T-helper 2 cell treated with Interferon-gamma antibody and Interleukin-4, amounts not matched to agents 100 ng/mL and 5 ng/mL, for 36 hours (primary cell): Measurements from ENCODE around the gene WDFY2. TPM values are rescaled to one million over a fixed set of nuclear protein-coding genes. Genes with fewer than 3 reads are reported as not detected.
"Not testable (repeated sequence)": the region's sequence is repeated elsewhere in the genome, so short reads cannot be mapped to it uniquely, and the experiment has no call there.

Source experiments
- intact Hi-C: fragments of 100-400 bp; cut with micrococcal nuclease; formaldehyde crosslinking; loops from one replicate; pipeline ENCODE4 v1.15.1; 2023
- total RNA-seq: library from RNA; stranded (reverse); gene quantifications from 2 replicates; pipeline ENCODE4 v1.2.3, GENCODE V29; 2022

WDFY2 gene
- total RNA-seq, 1 donor from 2014 or later = 11.3 TPM

DNA sequence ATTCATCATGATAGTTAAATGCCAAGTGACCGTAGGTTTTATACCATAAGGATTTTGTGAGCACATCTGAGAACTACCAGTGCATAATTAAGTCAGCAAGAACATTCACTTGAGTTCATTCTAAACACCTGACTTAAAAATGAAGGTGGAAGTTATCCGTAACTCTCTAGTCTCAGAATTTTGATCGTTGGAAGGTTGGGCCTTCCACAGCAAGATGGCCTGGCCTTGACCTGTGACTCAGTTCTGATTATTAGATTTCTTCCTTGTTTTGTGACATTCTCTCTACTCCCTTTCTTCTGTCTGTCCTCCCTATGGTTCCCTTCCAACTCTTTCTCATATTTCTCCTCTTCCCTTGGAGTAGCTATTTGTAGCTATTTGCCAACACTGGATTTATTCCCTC lies 20.0 kb upstream of the WDFY2 start:
- intact Hi-C loops = no loop called here

DNA sequence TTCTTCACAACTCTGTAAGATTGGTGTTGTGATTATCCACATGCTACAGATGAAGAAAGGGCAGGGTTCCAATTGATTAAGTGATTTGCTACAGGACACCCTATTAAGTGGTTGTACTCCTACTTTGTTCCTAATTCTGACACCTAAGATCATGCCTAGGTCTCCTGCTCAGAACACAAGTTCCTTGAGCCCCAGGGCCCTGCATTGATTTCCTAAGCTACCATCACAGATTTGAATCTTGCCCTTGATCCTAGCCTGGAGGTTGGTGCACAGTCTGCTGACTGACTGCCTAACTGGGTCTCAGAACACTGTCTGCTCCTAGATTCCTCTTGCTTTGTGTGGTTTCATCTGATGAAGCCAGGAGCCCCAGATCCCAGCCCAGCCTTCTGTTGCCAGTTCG lies 19.6 kb upstream of the WDFY2 start:
- intact Hi-C loops = no loop called here

DNA sequence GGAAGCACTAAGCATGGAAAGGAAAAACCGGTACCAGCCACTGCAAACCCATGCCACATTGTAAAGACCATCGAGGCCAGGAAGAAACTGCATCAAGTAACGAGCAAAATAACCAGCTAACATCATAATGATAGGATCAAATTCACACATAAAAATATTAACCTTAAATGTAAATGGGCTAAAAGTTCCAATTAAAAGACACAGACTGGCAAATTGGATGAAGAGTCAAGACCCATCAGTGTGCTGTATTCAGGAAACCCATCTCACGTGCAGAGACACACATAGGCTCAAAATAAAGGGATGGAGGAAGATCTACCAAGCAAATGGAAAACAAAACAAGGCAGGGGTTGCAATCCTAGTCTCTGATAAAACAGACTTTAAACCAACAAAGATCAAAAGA lies 15.3 kb upstream of the WDFY2 start:
- intact Hi-C loops = not testable (repeated sequence)

DNA sequence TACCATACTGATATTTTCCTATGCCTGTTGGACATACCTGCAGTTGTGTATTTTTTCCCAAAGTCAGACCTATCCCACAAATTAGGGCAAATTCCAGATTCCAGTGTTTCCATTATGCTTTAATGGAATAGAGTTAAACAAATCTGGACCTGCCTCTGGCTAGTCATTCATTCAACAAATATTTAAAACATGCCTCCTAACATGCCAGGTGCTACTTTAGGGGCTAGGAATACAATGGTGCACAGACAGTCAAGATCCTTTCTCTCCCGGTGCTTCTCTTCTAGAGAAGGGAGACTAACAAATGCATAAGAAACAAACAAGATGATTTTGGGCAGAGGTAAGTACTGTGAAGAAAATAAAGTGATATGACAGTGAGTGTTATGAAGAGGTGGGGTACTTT lies 7.5 kb upstream of the WDFY2 start:
- intact Hi-C loops = no loop called here

DNA sequence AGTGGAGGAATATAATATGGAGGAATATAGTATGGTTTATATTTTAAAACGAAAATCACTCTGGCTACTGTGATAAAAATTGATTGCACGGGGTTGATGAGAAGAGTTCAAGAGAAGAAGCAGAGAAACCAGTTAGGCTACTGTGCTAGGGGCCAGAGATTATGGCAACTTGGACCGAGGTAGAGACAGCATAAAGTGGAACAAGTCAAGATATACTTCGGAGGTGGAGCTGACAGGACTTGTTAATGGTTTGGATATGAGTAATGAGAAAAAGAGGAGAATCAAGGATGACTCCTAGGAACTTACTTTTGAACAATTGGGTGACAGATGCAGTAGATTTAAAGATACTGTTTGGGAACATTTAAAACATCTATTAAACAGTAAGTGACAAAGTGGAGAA lies 6.6 kb upstream of the WDFY2 start:
- intact Hi-C loops = no loop called here

DNA sequence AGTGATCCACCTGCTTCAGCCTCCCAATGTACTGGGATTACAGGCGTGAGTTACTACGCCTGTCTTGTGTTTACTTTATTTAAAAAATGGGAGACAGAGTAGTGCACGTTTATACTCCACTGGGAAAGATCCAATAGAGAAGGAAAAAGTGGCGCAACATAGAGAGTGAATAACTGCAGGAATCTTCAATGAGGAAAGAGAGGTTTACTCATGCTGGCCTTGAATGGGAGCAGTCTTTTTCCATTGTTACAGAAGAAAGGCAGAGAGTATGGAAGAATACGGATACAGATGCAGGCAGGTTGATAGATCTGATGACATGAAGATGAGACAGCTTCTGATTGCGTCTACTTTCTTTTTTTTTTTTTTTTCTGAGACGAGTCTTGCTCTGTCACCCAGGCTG lies 4.6 kb upstream of the WDFY2 start:
- intact Hi-C loops = loop anchor here (5.0 to 10.0 kb wide), 5 partner anchors 47 to 1582 kb away; partner anchors contain the start of genes CKAP2 and TRIM13

DNA sequence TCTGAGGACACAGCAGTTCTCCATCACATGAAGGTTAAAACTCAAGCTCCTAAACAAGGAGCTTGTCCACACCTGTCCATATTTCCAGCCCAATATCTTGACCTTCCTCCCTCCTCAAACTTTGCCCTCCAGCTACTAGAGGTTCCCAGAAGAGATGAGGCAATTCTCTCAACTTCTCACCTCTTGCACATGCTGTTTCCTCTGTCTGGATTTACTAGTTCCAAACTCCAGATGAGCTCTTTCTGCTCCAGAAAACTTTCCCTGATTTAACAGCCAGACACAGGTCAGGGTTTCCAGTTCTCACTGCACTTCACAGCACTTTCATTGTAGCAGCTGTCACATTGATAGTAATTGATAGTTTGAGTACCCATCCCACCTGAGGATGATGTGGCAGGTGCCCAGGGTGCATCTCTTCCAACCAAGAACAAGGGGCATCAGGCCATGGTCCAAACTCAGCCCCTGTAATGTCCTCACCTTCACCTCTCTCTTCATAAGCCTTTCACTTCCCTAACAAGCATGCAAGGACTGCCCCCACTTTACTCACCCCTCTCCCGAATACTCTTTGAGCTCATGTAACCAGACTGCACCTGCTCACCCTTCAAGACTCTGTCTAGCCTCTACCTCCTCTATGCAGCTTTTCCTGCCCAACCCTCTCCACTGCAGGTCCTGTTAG lies 3.0 kb upstream of the WDFY2 start:
- intact Hi-C loops = loop anchor here (5.0 to 10.0 kb wide), 5 partner anchors 49 to 1584 kb away; partner anchors contain the start of genes CKAP2 and TRIM13

DNA sequence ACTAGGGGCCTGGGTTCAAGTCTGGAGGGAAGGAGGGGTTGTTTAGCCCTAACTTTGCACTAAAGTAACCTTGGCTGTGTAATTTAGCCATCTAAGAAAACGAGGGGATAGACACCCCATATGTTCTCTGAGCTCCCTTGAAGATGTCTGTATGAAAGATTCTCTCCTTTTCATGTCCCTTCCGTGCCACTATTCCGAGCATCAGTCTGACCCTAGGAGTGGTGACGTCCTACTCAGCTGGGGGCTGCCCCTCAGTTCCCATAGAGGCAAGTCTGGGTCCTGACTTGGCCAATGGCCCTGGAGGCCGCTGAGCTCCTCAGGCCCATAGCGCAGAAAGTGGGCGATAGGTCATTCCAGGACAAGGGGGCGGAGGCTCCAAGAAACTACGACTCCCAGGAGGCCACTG lies 790 bp upstream of the WDFY2 start:
- intact Hi-C loops = loop anchor here (5.0 to 10.0 kb wide), 5 partner anchors 51 to 1586 kb away; partner anchors contain the start of genes CKAP2 and TRIM13

DNA sequence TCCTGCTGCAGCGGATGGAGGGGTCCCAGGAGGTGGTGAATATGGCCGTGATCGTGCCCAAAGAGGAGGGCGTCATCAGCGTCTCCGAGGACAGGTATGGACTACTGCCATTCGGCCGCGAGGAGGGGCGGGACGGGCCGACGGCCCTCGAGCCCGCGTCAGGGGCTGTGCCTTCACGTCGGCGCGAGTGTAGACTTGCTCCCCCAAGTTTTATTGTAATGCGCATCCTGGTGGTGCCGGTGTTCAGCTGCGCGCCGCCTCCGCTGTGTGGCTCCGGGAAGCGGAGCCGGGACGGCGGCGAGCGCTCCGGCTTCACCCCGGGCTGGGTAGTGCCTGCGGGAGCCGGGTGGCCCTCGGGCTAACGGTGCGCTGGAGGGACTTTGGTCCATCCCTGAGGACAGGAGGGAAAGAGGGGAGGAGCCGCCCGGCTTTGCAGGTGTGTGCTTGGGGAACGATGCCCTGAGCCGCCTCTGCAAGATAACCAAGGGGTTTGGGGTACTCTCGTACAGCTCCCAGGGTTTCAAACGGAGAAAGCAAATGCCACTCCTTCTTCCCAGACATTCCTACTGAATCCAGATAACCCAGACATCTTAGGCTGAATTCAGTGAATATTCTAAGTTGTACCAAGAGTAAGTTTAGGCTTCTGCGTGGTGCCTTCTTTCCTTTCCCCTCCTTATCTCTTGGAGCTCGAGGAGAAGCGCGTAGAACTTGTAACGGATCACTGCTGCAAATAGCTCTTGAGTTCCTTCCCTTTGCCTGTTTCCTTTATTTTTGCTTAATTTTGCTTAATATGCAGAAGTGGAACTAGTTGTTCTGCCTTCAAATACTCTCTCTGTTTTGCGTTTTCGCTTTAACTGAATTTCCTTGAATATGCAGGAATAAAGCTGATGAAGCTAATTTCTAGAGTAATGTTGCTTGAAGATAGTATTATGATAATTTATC lies 740 bp downstream of the WDFY2 start:
- intact Hi-C loops = loop anchor here (1.0 to 10.0 kb wide), 12 partner anchors 29 to 1792 kb away; partner anchors contain the start of genes CKAP2, INTS6, KPNA3 and SUGT1

DNA sequence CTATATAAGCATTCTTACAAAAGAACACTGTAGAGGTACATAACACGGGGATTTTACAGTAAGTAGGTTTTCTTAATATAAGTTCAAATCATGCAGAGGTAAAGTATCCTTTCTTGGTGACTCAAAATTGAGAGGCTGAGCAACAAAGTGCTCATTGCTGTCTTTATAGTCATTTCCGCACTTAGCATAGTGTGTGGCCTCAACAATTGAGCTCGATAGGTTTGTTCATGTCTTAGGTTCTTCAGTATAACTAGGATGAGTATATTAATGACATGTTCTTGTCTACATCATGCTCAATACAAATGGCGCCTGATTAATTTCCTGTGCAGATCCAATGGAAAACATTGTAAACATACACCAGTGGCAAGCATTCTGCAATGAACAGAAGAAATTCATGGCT lies 1.4 kb downstream of the WDFY2 start:
- intact Hi-C loops = loop anchor here (2.0 to 10.0 kb wide), 5 partner anchors 59 to 1793 kb away; partner anchors contain the start of genes KPNA3 and SUGT1

DNA sequence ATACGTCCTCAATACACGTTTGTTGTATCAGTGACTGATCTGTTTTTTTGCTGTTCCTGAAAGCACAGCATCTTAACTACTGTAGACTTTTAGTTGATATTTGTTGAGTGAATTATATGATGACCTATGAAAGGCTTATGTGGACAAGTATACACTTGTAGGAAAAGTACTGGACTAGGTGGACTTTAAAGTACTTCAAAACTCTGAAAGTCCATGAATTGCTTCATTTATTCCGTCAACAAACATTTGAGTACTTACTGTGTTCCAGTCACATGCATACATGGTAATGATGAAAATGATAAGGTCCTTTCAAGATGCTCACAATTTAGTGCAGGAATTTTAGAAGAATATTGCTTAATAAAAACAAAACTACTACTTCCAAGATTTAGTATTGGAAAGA lies 3.1 kb downstream of the WDFY2 start:
- intact Hi-C loops = loop anchor here (10.0 kb wide), 2 partner anchors 607 to 1463 kb away; no protein-coding TSS in a partner anchor

DNA sequence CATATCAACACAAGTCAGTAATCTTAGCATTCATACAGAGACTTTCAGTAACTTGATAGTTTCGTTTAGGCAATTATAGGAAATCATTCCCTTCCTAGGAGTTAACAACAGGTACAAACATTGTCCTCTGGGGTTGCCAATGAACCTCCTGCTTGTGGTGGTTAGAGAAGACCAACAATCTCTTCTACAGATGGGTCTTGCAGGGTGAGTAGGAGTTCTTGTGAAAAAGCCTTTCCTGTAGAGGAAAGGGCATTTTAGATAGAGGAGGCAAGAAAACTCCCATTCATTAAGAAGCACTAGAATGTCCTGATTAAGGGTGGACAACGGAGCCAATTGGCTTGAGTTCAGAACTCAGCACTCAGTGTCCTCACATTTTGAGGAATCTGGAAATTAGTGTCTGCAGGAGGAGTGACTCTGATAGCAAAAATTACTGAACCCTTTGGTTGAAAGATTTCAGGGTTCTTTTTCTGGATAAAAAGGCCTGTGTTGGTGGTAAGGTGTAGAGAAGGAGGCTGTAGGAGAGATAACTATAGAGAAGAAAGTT lies 4.2 kb downstream of the WDFY2 start:
- intact Hi-C loops = loop anchor here (10.0 kb wide), 2 partner anchors 606 to 1464 kb away; no protein-coding TSS in a partner anchor

DNA sequence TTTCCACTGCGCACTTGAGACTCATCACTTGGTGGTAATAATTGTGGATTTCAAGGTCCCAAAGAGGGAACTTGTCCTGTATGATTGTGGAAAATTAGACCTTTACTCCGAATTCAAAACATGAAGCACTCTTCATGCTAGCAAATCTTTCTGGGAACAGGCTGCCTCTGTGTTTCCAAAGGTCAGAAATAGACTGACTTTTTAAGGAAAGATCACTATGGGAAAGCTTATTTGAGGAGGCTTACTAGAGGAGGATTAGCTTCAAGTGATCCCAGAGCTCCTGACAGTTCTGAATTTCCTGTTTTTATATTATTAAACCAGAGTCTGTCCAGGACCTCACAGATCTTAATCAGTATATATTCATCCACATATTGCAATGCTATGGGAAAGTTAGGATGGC lies 5.5 kb downstream of the WDFY2 start:
- intact Hi-C loops = loop anchor here (10.0 kb wide), 2 partner anchors 605 to 1465 kb away; no protein-coding TSS in a partner anchor

DNA sequence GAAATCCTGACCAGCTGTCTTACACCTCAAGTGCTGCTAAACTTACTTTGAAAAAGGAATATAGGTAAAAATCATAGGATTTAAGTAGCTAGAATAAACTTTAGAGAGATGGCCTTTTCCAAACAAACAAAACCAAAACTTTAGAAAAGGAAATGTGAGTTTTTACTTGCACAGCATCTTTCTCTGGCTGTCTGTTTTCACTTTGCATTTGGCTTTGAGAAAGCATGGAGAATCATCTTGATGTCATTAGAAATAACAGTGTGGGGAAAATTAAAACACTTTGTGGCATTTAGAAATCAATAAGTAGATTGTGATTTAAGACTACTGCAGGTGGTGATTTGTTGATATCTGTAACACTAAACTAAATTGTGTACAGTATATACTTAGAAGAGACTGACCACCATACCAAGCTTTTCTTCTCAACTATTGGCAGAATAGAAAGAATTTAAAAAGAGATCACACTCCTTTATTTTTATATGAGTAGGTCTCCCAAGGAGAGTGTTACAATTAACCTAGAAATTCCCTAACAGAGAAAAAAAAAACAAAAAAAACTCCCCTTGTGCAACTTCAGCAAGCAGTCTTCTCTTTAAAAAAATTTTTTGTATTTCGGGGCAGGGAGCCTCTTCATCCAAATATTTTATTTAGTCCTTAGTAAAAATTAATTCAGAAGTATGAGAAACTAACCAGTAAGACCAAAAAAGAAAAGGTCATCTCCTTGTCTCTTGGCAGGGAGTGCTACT lies 6.1 kb downstream of the WDFY2 start:
- intact Hi-C loops = no loop called here

DNA sequence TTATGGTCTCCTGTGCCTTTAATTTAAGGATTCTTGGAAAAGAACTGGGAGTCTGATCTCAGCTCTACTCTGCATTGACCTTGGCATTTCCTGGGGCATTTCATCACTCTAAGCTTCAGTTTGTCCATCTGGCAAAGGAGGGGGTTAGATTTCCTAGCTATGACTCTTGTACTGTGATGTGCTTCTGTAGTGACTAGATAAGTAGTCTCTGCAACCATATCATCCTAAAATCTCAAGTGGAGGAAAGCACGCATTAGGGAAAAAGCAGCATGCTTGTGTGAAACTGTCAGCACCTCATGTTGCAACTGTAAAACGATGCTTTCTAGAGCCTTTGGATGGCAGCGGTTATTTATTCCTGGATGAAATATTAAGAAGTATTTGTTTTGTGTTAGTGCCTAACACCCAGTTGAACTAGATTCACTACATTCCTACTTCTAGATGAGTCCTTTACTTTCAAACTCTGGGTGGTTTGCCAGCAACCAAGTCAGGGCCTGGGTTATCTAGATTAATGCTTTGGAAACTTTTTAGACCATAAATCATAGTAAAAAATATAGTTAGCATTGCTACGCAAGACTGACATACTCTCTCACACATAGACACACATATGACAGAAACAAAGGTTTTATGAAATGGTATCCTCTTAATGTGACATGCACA lies 6.8 kb downstream of the WDFY2 start:
- intact Hi-C loops = no loop called here

DNA sequence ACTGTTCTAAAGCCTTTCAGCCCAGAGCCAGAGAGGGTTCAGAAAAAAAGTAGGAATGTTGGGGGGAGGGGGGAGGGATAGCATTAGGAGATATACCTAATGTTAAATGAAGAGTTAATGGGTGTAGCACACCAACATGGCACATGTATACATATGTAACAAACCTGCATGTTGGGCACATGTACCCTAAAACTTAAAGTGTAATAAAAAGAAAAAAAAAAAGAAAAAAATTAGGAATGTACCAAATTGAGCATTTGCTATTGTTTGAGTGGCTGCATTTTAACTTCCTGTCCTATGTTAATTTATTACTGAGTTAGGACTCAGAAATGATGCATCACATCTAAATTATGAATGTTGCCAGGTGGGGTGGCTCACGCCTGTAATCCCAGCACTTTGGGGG lies 7.7 kb downstream of the WDFY2 start:
- intact Hi-C loops = not testable (repeated sequence)

DNA sequence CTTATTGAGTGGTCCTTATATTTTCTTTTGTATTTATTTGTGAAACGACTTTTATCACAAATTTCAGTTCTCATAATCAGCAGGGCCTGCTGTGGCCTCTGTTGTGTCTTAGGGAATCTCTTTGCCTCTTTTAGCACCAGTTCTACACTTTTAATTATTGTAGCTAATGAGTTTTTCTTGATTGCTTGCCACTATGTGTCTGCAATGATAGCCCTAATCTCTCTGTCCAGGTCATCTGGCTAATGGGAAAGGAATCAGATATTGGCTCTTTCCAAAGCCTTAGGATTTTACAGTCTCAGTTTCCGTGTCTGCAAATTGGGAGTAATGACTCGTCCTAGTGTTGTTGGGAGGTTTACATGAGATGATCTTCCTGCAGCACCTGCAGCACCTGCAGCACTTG lies 10.2 kb downstream of the WDFY2 start:
- intact Hi-C loops = loop anchor here (2.0 kb wide), 1 partner anchor 162 kb away; no protein-coding TSS in a partner anchor

DNA sequence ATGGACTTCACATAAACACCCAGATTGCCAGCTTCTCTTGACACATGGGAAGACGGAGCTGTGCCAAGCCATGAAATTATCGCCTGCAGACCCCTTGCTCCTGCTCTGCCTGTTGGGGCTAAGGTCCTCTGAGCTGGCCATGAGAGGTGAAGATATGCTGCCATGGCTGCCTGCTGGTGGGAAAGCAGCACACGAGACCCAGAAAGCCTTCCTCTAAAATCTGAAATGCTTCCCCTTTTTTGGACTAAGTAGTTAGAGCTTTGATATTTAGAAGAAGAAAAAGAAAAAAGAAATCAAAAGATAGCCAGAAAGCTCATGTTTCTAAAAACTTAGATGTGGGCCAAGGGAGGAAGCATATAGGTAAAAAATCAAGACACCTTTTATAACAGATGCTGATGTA lies 11.2 kb downstream of the WDFY2 start:
- intact Hi-C loops = loop anchor here (2.0 kb wide), 1 partner anchor 161 kb away; no protein-coding TSS in a partner anchor

DNA sequence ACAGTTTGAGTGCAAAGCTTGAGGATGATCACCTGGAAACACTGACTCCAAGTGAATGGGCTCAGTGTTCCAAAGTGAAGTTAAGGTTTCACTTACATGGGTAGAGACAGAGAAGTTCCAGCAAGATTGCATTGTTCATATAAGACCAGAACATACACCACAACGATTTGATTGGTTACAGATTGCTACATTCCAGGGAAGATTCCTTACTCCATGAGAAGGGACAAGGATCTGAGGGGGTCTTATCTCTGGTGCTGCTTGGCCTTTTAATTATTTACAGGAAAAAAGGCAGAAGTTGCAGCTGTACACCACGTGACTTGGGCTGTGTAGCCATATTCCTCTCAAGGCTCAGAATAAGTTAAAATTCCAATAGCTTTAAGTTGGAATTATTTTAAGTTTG lies 12.3 kb downstream of the WDFY2 start:
- intact Hi-C loops = no loop called here
